ENCODE data around the gene HIC2.
"Not testable (repeated sequence)": the region's sequence is repeated elsewhere in the genome, so short reads cannot be mapped to it uniquely, and the experiment has no call there.

HIC2 gene

GRCh38 chr22:21490556-21490955, 73.4 kb downstream of the HIC2 start:
- DNase-seq (ENCODE audit: low spot score); FAIRE-seq: not testable (repeated sequence)

- DNase-seq (ENCODE audit: low spot score); FAIRE-seq: not testable (repeated sequence)
Observed at GRCh38 chr22:21492271-21492670, 75.1 kb downstream of the HIC2 start.

GRCh38 chr22:21493789-21494782, 76.9 kb downstream of the HIC2 start:
- DNase-seq (ENCODE audit: low spot score); FAIRE-seq: not testable (repeated sequence)

- peak; percentile 74 for FAIRE-seq
- DNase-seq (ENCODE audit: low spot score) = not testable (repeated sequence)
Observed at GRCh38 chr22:21497984-21498383, 80.8 kb downstream of the HIC2 start.

- DNase-seq (ENCODE audit: low spot score); FAIRE-seq: not testable (repeated sequence)
Observed at GRCh38 chr22:21498489-21498888, 81.3 kb downstream of the HIC2 start.

- DNase-seq (ENCODE audit: low spot score); FAIRE-seq: not testable (repeated sequence)
Observed at GRCh38 chr22:21499623-21500506, 82.7 kb downstream of the HIC2 start.

All from RCC 7860 (cell line).